A673 (cell line): ENCODE data around the gene GSE1. TPM values are rescaled to one million over a fixed set of nuclear protein-coding genes. Genes with fewer than 3 reads are reported as not detected.

Source experiments
- BruUV-seq: library from RNA; stranded (reverse); fragments of 400-500 nt; replicated peaks from 2 replicates; lab custom pipeline; 2021; lab: Mats Ljungman, UMichigan
- CTCF ChIA-PET: fragments of 300-600 bp; sonication (Branson Sonifier 250); formaldehyde crosslinking; loops from one replicate; lab custom pipeline; 2022; ENCODE audit warnings: antibody characterized with exemption; lab: Charles Lee
- POLR2A ChIA-PET: fragments of 300-600 bp; sonication (Branson Sonifier 250); formaldehyde crosslinking; loops from one replicate; lab custom pipeline; 2022; ENCODE audit warnings: antibody characterized with exemption; ENCODE audit not compliant: low non-redundant PET; lab: Charles Lee
- DNase-seq: peaks from one replicate; pipeline ENCODE4 v3.0.0-alpha.2; 2015; ENCODE audit warnings: low spot score
- H3K27ac ChIP-seq: fragments of 200-600 bp; sonication (generic); 2 replicates; pipeline ENCODE4 v1.5.1; 2016; ENCODE audit warnings: mixed run types, low read depth, mild to moderate bottlenecking, mixed read lengths, antibody characterized with exemption, low read length; ENCODE audit not compliant: poor library complexity, severe bottlenecking
- H3K27me3 ChIP-seq: fragments of 200-600 bp; sonication (generic); replicated peaks from 2 replicates; pipeline ENCODE4 v1.6.1; 2017; ENCODE audit warnings: mixed run types, low read depth, mild to moderate bottlenecking, mixed read lengths, antibody characterized with exemption, low read length; ENCODE audit not compliant: insufficient read depth, poor library complexity
- H3K36me3 ChIP-seq: fragments of 200-600 bp; sonication (generic); 2 replicates; pipeline ENCODE4 v1.6.1; 2016; ENCODE audit warnings: mixed run types, mild to moderate bottlenecking, mixed read lengths, antibody characterized with exemption, low read length; ENCODE audit not compliant: insufficient read depth, poor library complexity, severe bottlenecking
- H3K4me1 ChIP-seq: fragments of 200-600 bp; sonication (generic); 2 replicates; pipeline ENCODE4 v1.6.1; 2017; ENCODE audit warnings: mixed run types, mild to moderate bottlenecking, mixed read lengths, antibody characterized with exemption, low read length; ENCODE audit not compliant: insufficient read depth, poor library complexity, severe bottlenecking
- H3K4me3 ChIP-seq: fragments of 200-600 bp; sonication (generic); 2 replicates; pipeline ENCODE4 v1.5.1; 2016; ENCODE audit warnings: low read depth, mixed run types, mild to moderate bottlenecking, mixed read lengths, low read length; ENCODE audit not compliant: poor library complexity, severe bottlenecking
- H3K9me3 ChIP-seq: fragments of 200-600 bp; sonication (generic); 2 replicates; pipeline ENCODE4 v1.6.1; 2016; ENCODE audit warnings: mixed run types, low read depth, mild to moderate bottlenecking, mixed read lengths, antibody characterized with exemption, low read length; ENCODE audit not compliant: poor library complexity, severe bottlenecking
- CTCF ChIP-seq: fragments of 300-800, 200-600 bp; sonication (generic); conservative IDR thresholded peaks from 2 replicates; pipeline ENCODE4 v1.5.1; 2017; ENCODE audit warnings: low read depth, mild to moderate bottlenecking, antibody characterized with exemption, low read length, moderate library complexity, mixed read lengths
- EZH2 ChIP-seq: fragments of 200-600 bp; sonication (generic); IDR thresholded peaks from 2 replicates; pipeline ENCODE4 v1.6.1; 2017; ENCODE audit warnings: borderline replicate concordance, low read depth, mild to moderate bottlenecking, mixed read lengths, antibody characterized with exemption, low read length; ENCODE audit not compliant: poor library complexity, severe bottlenecking
- intact Hi-C: fragments of 100-400 bp; cut with micrococcal nuclease; formaldehyde crosslinking; loops from one replicate; pipeline ENCODE4 v1.10.0; 2022; ENCODE audit not compliant: unreplicated experiment
- total RNA-seq: library from RNA; stranded (reverse); gene quantifications from 2 replicates; pipeline ENCODE4 v1.2.3, GENCODE V29; 2021

Gene GSE1
- total RNA-seq, 1 experiment from 2014 or later = 64.2 TPM

- no peaks in the 10 kb centered on the region for H3K36me3 ChIP-seq
- peaks cover 20% of the 10 kb centered on the region for H3K4me1 ChIP-seq
- intact Hi-C loops = no loop called here
- no peak overlapping the region for H3K27ac ChIP-seq
- CTCF ChIA-PET = no interaction called here
- no peaks in the 10 kb centered on the region for H3K27me3 ChIP-seq
- H3K4me3 ChIP-seq = no peak overlapping the region
- TF ChIP-seq EZH2 = no peak
- no peak for TF ChIP-seq CTCF
- BruUV-seq = no TSS peak
- POLR2A ChIA-PET = no interaction called here
- peak; percentile 60 for DNase-seq
- no peaks in the 10 kb centered on the region for H3K9me3 ChIP-seq
Measured at GRCh38 chr16:85593494-85594221, 19.5 kb upstream of the GSE1 start.

GRCh38 chr16:85594273-85594977 lies 18.7 kb upstream of the GSE1 start:
- ChIA-PET POLR2A (no interaction called here), CTCF (no interaction called here)
- DNase-seq = no peak
- TF ChIP-seq EZH2 (no peak), CTCF (no peak)
- BruUV-seq = no TSS peak
- Histone ChIP-seq H3K9me3 (no peaks in the 10 kb centered on the region), H3K36me3 (no peaks in the 10 kb centered on the region), H3K27me3 (no peaks in the 10 kb centered on the region), H3K4me1 (peaks cover 17% of the 10 kb centered on the region), H3K4me3 (no peak overlapping the region), H3K27ac (no peak overlapping the region)
- intact Hi-C loops = no loop called here

GRCh38 chr16:85594978-85595661 lies 18.0 kb upstream of the GSE1 start:
- intact Hi-C loops = no loop called here
- H3K27ac ChIP-seq = no peak overlapping the region

More at GRCh38 chr16:85594978-85595661, 18.0 kb upstream of the GSE1 start:
- TF ChIP-seq EZH2 (no peak), CTCF (no peak)
- Histone ChIP-seq H3K4me3 (no peak overlapping the region), H3K9me3 (no peaks in the 10 kb centered on the region), H3K36me3 (no peaks in the 10 kb centered on the region), H3K27me3 (no peaks in the 10 kb centered on the region), H3K4me1 (peaks cover 17% of the 10 kb centered on the region)
- CTCF ChIA-PET = no interaction called here
- DNase-seq = no peak
- POLR2A ChIA-PET = no interaction called here
- BruUV-seq = no TSS peak
